ENCODE data around the gene TNFRSF1B.

GRCh38 chr1:12204140-12204539 lies 37.3 kb downstream of the TNFRSF1B start:
- TF ChIP-seq CTCF (IDR thresholded peaks at IDR 0.05; ENCODE audit: borderline replicate concordance, extremely low read depth, low read length, poor library complexity, severe bottlenecking) (no peak), EZH2 (IDR thresholded peaks at IDR 0.05; ENCODE audit: borderline replicate concordance, low read depth, low read length, severe bottlenecking) (no peak)

Measured in DND-41 (cell line).